HG02571 (cell line): ENCODE measurements around the gene GTSE1.
"Not testable (repeated sequence)": the region's sequence is repeated elsewhere in the genome, so short reads cannot be mapped to it uniquely, and the experiment has no call there.

Source experiments
- ATAC-seq: cut with Tn5 transposase; IDR thresholded peaks from one replicate; pipeline ENCODE4 v1.9.1; 2021; ENCODE audit warnings: mild to moderate bottlenecking, moderate library complexity; ENCODE audit not compliant: unreplicated experiment

Gene GTSE1, protein sequence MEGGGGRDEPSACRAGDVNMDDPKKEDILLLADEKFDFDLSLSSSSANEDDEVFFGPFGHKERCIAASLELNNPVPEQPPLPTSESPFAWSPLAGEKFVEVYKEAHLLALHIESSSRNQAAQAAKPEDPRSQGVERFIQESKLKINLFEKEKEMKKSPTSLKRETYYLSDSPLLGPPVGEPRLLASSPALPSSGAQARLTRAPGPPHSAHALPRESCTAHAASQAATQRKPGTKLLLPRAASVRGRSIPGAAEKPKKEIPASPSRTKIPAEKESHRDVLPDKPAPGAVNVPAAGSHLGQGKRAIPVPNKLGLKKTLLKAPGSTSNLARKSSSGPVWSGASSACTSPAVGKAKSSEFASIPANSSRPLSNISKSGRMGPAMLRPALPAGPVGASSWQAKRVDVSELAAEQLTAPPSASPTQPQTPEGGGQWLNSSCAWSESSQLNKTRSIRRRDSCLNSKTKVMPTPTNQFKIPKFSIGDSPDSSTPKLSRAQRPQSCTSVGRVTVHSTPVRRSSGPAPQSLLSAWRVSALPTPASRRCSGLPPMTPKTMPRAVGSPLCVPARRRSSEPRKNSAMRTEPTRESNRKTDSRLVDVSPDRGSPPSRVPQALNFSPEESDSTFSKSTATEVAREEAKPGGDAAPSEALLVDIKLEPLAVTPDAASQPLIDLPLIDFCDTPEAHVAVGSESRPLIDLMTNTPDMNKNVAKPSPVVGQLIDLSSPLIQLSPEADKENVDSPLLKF

GRCh38 chr22:46296257-46297150, at the start of gene GTSE1:
TSS of gene GTSE1 (plus strand) at chr22:46296870. CDS start at chr22:46297401, 531 bp downstream.
- ATAC-seq, result peak; percentile 91

- ATAC-seq, result no peak
These were observed 49.2 kb upstream of the GTSE1 start for GRCh38 chr22:46247443-46247975.

GRCh38 chr22:46250035-46250782, 46.5 kb upstream of the GTSE1 start, which contains the start of gene CDPF1:
TSS of gene CDPF1 (minus strand) at chr22:46250293. CDS start at chr22:46248284, 2,009 bp downstream.
- peak; percentile 81 for ATAC-seq

DNA sequence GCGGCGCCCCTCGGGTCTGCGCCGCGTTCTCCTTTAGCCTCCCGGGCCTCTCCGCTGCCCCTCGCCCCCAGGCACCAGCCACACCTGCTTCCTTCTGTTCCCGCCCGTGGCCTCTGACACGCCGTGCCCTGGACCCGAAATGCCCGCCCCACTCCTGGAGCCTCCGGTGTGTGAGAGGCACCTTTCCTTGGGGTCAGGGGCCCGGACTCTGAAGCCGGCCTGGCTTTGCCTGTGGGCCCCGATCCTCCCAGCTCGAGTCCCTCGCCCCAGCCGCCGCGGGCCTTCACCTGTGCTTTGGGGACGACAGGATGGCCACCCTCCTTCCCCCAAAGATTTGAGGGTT, 45.9 kb upstream of the GTSE1 start:
- ATAC-seq, result no peak

DNA sequence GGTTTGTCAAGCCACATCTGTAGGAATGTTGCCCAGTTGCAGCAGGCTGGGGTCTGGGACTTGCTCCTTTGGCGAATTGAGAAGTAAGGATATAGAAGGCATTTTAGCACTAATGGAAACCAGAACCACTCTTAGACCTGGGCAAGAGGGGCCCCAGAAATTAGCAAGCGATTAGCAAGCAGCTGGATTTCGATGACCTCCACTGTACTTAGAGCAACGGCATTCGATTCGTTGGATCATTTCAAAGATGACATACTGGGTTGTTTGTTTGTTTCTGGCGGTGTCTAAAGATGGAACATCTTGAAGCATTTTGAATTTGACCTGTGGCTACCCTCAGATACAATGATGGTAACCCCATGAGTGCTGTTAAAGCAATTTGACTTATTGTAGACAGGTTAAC, 45.4 kb upstream of the GTSE1 start:
- ATAC-seq, result no peak

- no peak for ATAC-seq
These were observed 44.8 kb upstream of the GTSE1 start for GRCh38 chr22:46251816-46252380.

DNA sequence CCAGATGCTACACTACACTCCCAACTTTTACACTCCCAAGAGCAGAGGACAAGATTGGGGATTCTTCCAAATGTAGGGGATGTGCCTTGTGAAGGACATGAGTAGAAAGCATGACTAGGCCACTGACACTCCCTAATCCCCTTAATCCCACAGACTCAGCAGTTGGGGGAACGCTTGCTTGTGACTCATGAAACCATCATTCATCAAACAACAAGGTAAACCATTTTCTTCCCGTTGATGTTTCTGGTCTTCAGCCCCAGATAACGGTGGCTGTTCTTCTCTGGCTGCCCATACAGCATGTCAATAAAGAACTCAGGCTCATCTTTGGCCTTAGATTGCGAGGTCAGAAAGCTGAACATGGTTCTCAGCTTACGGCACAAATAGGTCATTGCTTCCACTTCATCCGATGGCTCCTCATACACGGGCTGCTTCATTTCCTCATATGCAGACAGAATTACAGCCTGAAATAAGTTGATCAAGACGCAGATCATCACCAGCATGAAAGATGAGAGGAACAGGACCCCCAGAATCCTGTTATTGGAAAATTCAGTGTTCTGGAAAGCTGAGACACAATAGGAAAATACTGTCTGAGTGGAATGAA, 40.2 kb upstream of the GTSE1 start:
- no peak for ATAC-seq

GRCh38 chr22:46259374-46259773, 37.3 kb upstream of the GTSE1 start:
- ATAC-seq, result no peak

DNA sequence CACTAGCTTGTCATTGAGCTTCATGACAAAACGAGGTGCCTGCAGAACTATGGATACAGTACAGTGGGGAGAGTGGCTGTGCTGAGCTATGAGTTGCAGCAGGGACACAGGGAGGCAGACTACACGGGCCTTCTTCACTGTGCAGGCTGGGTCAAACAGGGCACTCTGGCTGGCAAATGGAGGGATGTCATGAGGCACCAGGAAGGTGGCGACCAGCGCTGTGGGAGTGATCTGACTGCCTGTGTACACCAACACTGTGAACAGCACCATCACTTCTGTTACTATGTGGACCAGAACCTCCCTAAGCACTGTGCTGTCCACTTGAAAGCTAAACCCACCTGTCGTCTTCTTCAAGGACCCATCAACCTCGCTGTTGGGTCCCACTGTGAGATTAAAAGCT, 36.6 kb upstream of the GTSE1 start:
- no peak for ATAC-seq

DNA sequence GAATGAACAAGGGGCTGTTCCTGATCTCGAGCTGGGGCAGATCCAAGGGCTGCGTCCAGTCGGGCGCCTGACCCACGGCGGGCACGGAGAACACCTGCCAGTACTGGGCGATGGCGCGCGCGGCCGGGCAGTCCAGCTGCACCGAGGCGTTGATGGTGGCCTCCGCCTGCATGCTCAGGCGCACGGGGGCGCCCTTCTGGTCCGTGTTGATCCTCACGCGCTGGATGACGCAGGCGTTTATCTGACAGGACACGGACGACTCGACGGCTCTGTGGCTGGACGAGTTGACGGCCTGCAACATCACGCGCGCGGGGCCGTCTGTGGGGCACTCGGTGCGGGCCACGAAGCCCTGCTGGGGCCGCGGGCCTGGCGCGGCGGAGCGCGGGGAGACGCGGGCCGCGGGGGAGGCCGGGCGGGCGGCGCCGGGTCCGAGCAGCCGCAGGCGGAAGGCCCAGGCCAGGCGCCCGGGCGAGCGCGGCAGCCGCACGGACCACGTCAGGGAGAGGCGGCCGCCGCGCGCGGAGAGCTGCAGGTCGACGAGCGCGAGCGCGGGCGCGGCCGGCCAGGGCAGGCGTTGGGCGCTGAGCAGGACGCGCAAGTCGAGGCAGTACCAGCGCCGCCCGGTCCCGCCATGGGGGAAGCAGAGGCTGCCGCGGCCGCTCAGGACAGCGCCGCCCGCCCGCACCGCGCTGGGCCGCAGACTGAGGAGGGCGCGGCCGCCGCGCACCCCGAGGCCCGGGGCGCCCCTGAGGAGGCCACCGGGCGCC, 34.0 kb upstream of the GTSE1 start:
- no peak for ATAC-seq

DNA sequence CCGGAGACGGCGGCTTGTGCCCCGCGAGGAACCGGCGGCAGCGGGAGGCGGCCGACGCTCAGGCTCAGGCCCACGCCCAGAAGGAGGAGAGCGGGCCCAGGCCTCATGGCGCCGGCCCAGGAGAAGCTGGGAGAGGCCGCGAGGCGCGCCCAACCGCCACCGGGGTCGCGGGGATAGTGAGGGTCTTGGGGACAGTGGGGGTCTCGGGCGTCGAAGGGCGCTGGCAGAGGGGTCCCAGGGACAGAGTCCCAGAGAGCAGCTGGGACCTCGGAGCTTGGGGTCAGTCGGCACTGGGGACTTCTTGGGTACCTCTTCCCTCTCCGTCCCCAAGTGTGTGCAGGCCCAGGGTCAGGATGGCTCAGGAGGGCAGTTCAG, 33.5 kb upstream of the GTSE1 start, which contains the start of gene PKDREJ:
TSS of gene PKDREJ (minus strand) at position 128 of the 375 bp plus-strand sequence. CDS start at position 107, 21 bp downstream.
- ATAC-seq, result no peak

- not testable (repeated sequence) for ATAC-seq
These were observed 32.1 kb upstream of the GTSE1 start for GRCh38 chr22:46264520-46264919.

DNA sequence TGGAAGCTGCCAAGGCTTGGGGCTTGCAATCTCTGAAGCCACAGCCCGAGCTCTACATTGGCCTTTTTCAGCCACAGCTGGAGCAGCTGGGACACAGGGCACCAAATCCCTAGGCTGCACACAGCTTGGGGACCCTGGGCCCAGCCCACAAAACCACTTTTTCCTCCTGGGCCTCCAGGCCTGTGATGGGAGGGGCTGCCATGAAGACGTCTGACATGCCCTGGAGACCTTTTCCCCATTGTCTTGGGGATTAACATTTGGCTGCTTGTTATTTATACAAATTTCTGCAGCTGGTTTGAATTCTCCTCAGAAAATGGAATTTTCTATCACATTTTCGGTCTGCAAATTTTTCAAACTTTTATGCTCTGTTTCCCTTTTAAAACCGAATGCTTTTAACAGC, 31.0 kb upstream of the GTSE1 start:
- not testable (repeated sequence) for ATAC-seq

DNA sequence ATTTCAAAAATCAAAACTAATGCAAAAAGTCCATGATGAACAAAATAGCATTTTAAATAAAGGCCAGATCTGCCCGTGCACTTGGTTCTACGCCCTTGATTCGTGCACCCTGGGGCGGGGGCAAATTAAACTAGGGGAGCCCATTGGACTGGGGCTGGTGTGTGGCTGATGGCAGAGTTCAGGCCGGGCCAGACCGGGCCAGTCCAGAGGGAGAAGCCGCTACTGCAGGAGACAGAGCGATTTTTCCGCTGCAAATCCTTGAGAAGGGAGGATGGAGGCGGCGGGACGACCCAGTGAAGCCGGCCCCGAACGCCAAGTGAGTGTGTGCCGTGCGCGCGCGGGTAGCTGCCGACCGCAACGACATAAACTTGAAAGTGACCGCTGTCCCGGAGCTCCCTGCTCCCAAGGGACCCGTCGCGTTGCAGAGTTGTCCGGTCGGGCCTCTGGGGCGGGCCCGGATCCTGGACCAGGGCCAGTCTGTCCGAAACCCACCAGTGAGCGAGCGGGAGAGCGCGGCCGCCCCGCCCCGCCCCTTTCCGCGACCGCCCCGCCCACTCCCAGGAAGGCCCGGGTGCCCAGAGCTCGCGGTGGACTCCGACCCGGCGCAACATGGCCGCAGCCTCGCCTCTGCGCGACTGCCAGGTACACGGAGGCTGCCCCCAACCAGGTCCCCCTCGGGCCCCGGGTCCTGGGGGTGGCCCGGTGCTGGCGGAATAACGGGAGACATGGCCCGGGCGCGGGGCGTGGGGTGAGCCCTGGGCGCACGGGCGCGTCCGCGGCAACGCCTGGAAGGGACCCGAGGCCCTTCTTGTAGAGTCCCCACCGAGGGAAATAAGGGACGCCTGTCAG, 29.0 kb upstream of the GTSE1 start, which contains the start of gene TTC38:
TSS of gene TTC38 (plus strand) at position 578 of the 849 bp plus-strand sequence. CDS start at position 610, 32 bp downstream.
- ATAC-seq, result peak; percentile 61

- no peak for ATAC-seq
These were observed 27.1 kb upstream of the GTSE1 start for GRCh38 chr22:46269564-46269963.

GRCh38 chr22:46272196-46272595, 24.5 kb upstream of the GTSE1 start:
- ATAC-seq, result no peak

- ATAC-seq, result no peak
These were observed 23.8 kb upstream of the GTSE1 start for GRCh38 chr22:46272762-46273431.
